Pulmonary artery endothelial cell (primary cell): ENCODE measurements around the gene FGF14. TPM values are rescaled to one million over a fixed set of nuclear protein-coding genes. Genes with fewer than 3 reads are reported as not detected.

Experiments used
- DNase-seq: peaks from one replicate; pipeline ENCODE4 v3.0.0-alpha.2; 2011; ENCODE audit warnings: low read depth, low spot score
- total RNA-seq: library from RNA; depleted of rRNA; stranded (reverse); fragments of >200 nt; gene quantifications from 2 replicates; pipeline ENCODE4 v1.2.3, GENCODE V29; 2014

Gene FGF14
- total RNA-seq, 1 donor from 2014 or later: not detected

DNA sequence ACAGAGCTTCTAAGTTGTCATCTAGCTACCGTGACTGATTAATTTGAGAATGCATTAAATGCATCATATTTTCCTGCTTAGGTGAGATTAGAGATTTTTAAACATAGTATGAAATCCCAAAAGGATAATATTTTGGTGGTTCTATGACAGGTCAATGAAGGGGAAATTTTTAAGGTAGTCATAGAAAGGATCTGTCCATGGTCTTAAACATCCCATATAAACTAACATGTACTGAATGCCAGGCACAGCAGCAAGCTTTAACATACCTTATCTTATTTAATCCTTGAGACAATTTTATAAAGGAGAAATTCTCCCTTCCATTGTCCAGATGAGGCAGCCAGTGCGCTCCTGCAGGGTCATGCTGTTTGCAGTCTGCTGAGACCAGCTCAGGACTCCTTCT, 466.0 kb downstream of the FGF14 start:
- no peak for DNase-seq

DNA sequence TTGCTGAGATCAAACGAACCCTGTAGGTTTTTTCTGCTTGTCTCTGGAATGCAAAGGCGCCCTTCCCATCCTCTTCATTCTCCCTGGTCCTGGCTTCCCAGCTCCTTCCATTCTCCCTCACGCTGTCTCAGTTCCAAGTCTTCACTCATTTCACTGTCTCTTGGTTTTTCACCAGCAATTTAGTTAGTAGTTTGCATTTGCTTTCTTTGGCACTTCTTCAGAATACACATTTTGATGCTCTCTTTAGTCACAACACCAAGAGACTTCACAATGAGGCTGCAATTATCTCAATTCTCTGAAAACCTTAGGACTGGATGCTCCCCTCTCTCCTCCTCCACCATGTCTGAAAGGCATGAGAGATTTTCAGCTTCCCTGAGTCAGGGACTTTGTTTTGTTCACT, 470.7 kb downstream of the FGF14 start:
- DNase-seq: no peak

- no peak for DNase-seq
These were observed 471.5 kb downstream of the FGF14 start for GRCh38 chr13:101930331-101930730.

DNA sequence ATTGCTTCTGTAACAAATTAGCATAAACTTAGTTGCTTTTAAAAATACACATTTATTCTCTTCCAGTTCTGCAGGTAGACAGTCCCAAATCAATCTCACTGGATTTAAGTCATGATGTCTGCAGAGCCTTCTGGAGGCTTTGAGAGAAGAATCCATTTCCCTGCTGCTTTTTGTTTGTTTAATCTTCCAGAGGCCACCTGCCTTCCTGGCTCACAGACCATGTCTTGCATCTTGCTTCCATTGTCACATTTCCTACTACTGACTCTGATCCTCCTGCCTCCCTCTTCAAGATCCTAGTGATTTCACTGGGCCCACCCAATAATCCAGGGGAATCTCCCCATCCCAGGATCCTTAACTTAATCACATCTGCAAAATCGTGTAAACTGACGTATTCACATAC, 476.1 kb downstream of the FGF14 start:
- DNase-seq: no peak

- DNase-seq: no peak
These were observed 482.2 kb downstream of the FGF14 start for GRCh38 chr13:101919541-101920181.

DNA sequence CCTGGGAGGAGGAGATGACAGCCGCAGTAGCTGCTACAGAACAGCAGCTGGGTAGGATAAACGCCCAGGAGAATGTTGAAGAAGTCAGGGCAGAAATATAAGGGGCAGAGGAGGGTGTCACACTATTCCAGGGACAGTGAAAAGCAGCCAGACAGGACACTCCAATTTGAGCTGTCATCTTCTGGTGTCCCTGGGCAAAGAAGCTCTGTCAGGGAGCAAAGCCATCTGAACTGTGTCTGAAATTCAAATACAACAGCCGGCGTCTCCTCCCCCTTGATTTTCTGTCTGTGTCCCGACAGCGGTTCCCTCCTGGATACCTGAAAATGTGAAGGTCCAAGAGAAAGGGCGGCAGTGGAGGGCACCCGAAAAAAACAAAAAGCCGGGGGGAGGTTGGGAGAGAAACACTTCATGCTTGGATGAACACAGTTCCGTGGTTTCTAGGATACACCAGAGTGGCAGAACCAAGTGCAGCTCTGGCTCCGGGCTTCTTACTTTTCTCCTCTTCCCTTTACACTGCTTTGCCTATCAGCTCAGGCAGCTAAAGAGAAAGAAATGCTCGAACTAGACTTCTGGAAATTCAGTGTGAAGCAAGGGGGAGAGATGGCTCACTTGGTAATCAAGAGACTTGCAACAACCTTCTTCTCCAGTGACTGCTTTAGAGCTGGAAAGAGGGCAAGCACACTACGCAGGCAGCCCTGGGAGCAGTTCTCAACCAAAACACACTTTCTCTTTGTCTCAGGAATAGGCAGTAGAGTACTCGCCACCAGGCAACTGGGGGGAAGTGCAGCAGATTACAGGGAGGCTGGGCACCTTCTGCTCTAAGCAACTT, 483.8 kb downstream of the FGF14 start:
- no peak for DNase-seq

DNA sequence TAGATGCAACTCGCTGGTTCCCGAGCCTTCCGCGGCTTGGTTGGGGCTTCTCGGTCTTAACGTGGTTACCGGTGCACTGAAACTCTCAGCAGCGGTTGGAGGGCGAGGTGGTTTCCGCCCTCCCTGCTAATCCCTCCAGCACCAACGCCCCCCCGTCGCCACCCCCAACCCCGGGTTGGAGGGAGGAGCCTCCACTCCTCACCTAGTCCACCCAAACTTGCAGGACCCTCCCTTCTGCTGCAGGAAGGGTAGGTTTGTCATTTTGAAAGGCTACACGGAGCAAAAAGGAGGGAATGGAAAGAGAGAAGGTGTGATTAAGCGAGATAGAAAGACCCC, 484.4 kb downstream of the FGF14 start:
- DNase-seq: no peak

DNA sequence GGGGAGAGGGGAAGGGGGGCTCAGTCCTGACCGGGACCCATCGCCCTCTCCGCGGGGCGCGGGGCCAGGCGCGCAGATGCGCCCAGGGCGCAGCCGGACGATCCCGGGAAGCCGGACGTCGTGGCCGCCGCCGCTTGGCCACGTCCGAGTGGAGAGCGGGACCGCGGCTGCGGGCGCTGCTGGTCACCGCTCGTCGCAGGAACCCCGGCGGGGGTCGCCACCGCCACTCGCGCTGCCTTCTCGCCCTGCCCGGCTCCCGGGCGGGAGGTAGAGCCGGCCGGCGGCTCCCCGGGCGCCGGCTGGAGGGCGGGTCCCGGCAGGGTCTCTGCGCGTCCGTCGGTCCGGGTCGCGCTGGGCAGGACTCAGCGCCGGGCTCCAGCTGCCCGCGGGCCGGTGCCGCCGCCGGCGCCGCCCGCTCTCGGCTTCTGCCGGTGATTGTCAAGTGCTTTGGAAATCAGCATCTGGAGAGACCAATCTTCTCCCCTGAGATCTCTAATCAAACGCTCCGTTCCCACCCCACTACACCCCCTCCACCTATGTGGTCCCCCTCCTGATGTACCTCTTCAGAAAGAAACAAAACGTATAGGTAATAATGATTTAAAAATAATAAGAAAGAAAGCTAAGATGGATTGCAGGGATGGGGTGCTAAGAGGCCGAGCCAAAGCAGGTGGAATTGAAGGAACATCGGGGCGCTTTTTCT, 484.9 kb downstream of the FGF14 start:
- no peak for DNase-seq

- no peak for DNase-seq
These were observed 485.6 kb downstream of the FGF14 start for GRCh38 chr13:101916108-101916774.

- no peak for DNase-seq
These were observed 486.1 kb downstream of the FGF14 start for GRCh38 chr13:101915755-101916107.

DNA sequence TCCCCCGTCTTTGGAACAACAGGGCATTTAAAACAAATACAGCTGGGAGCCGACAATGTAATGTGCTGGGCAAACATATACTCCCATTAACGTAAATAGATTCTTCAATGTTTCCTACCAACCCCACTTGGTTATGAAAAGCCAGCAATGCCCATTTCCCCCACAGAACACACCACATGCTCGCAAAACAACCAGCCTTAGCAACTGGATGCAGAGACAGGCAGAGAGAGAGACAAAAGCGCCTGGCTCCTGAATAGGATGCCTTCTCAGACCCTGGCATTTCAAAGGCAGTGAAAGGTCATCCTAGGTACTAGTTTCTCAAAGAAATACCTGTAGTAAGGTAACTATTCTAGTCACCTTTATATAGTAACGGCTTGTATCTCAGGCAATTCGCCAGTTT, 486.5 kb downstream of the FGF14 start:
- DNase-seq: no peak

DNA sequence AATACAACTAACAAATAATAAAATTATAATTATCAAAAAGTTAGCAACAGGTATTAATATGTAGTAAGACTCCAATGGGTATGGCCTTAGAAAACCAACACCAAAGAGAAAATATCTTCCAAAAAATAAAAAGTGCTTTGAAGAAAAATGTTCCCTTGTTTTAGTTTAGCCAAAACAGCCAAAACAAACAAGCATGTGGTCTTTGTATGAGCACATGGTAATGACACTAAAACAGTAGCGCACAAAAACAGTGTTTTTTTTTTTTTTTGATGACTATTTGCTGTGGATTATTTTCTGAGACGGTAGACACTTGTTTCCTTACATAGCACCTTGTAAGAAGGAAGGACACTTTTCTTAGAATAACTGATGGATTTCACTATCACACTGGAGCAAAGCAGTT, 490.1 kb downstream of the FGF14 start:
- DNase-seq: no peak

DNA sequence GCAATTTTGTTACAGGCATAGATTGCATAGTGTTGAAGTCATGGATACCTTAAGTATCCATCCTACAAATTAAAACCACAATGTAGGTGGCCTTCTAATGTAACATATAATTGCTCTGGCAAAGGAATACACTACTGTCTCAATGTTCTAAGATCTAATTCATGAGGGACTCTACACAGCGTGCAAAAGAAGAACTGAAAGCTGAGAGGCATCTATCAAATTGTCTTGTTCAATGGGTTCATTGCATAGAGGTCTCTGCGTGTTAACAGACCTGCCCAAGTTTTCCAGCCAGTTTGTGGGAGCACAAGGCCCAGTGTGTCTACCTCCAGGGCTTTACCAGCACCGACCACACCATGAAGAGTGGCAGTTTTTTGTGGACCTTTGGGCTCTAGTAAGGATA, 498.0 kb downstream of the FGF14 start:
- no peak for DNase-seq

- DNase-seq: no peak
These were observed 503.2 kb downstream of the FGF14 start for GRCh38 chr13:101898676-101899075.

GRCh38 chr13:101896541-101896940, 505.3 kb downstream of the FGF14 start:
- no peak for DNase-seq

- DNase-seq: no peak
These were observed 508.8 kb downstream of the FGF14 start for GRCh38 chr13:101893021-101893420.

DNA sequence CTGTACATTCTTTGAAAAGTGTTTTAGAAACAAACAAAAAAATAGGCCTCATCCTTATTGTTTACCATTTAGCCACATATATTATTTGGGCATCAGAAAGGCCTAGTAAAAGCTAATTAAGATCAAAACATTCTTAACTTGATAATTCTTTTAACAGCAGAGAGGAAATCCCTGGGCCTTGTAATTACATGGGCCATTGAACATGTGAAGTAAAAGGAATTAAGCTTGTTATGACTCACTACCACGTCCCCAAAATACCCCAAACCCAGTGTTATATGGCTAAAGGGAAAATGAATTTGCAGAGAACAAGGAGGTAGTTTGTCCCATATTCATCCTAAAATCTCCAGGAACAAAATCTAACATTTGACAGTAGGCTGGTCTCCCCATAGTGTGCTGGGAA, 509.6 kb downstream of the FGF14 start:
- no peak for DNase-seq

- no peak for DNase-seq
These were observed 520.3 kb downstream of the FGF14 start for GRCh38 chr13:101881593-101881992.

- no peak for DNase-seq
These were observed 521.3 kb downstream of the FGF14 start for GRCh38 chr13:101880581-101880980.

- DNase-seq: no peak
These were observed 524.9 kb downstream of the FGF14 start for GRCh38 chr13:101876951-101877350.

GRCh38 chr13:101875717-101876393, 526.0 kb downstream of the FGF14 start:
- no peak for DNase-seq

GRCh38 chr13:101875091-101875490, 526.8 kb downstream of the FGF14 start:
- DNase-seq: no peak
